Endothelial cell of umbilical vein (primary cell): ENCODE results near the gene DEFB116. TPM values are rescaled to one million over a fixed set of nuclear protein-coding genes. Genes with fewer than 3 reads are reported as not detected.

Experiments
- BruUV-seq: library from RNA; stranded (reverse); fragments of 400-500 nt; replicated peaks from 2 replicates; lab custom pipeline; 2021; lab: Mats Ljungman, UMichigan
- CTCF ChIA-PET: fragments of 300-600, 350-600 bp; sonication (Branson Sonifier 250); formaldehyde crosslinking; loops from one replicate; lab custom pipeline; 2021; ENCODE audit warnings: antibody characterized with exemption, inconsistent platforms; lab: Charles Lee
- POLR2A ChIA-PET: fragments of 300-600, 350-600 bp; sonication (Branson Sonifier 250); formaldehyde crosslinking; loops from one replicate; lab custom pipeline; 2021; ENCODE audit warnings: antibody characterized with exemption, inconsistent platforms; lab: Charles Lee
- DNase-seq: peaks from one replicate; pipeline ENCODE4 v3.0.0-alpha.2; 2011; ENCODE audit warnings: low read depth, low spot score
- FAIRE-seq: peaks from 2 replicates; lab custom pipeline; 2011; peaks lifted over from hg19 to GRCh38; lab: Jason Lieb, UNC
- H2AFZ ChIP-seq: 2 replicates; pipeline ENCODE4 v1.6.0; 2012; ENCODE audit warnings: low read depth, low read length, control low read depth, inconsistent platforms
- H3K27ac ChIP-seq: 2 replicates; pipeline ENCODE4 v1.5.1; 2011; ENCODE audit warnings: low read depth, mild to moderate bottlenecking, control low read depth, low read length, moderate library complexity; ENCODE audit not compliant: insufficient read depth
- H3K27me3 ChIP-seq, 2 experiments: 2 replicates each; pipeline versions ENCODE4 v1.6.0 to v1.6.1; 2011; ENCODE audit warnings: low read length in 2 of 2, mixed read lengths in 1 of 2; ENCODE audit not compliant: control insufficient read depth in 2 of 2, insufficient read depth in 2 of 2
- H3K36me3 ChIP-seq, 2 experiments: 2 replicates in 1 of 2; 3 replicates in 1 of 2; pipeline ENCODE4 v1.5.1; 2011; ENCODE audit warnings: low read length in 2 of 2, mild to moderate bottlenecking in 1 of 2, moderate library complexity in 1 of 2; ENCODE audit not compliant: control insufficient read depth in 2 of 2, insufficient read depth in 2 of 2; ENCODE audit errors: extremely low read depth in 1 of 2
- H3K4me1 ChIP-seq: 3 replicates; pipeline ENCODE4 v1.5.1; 2011; ENCODE audit warnings: mild to moderate bottlenecking, low read length; ENCODE audit not compliant: control insufficient read depth, insufficient read depth; ENCODE audit errors: extremely low read depth
- H3K4me2 ChIP-seq: 2 replicates; pipeline ENCODE4 v1.6.1; 2011; ENCODE audit warnings: low read length, control low read depth, mixed read lengths; ENCODE audit not compliant: insufficient read depth
- H3K4me3 ChIP-seq, 3 experiments: fragments of 200-600 bp in 1 of 3; sonication (generic), shearing (Covaris generic) in 1 of 3; replicated peaks in 1 of 3; 2 replicates each; pipeline ENCODE4 v1.5.1; 2011 to 2016; ENCODE audit warnings: control low read depth in 3 of 3, low read length in 3 of 3, mild to moderate bottlenecking in 2 of 3, inconsistent platforms in 1 of 3, low read depth in 1 of 3, moderate library complexity in 1 of 3; ENCODE audit not compliant: insufficient read depth in 1 of 3
- H3K79me2 ChIP-seq: 2 replicates; pipeline ENCODE4 v1.6.0; 2012; ENCODE audit warnings: low read length, inconsistent platforms; ENCODE audit not compliant: control insufficient read depth, insufficient read depth
- H3K9ac ChIP-seq: replicated peaks from 2 replicates; pipeline ENCODE3; 2011; ENCODE audit warnings: low read length, control low read depth; ENCODE audit not compliant: insufficient read depth; ENCODE audit errors: extremely low read depth
- H3K9me1 ChIP-seq: replicated peaks from 3 replicates; pipeline ENCODE4 v1.6.0; 2011; ENCODE audit warnings: mild to moderate bottlenecking, low read length; ENCODE audit not compliant: control insufficient read depth, insufficient read depth; ENCODE audit errors: extremely low read depth
- H3K9me3 ChIP-seq: replicated peaks from 2 replicates; pipeline ENCODE4 v1.5.1; 2012; ENCODE audit warnings: low read length, inconsistent platforms; ENCODE audit not compliant: control insufficient read depth, insufficient read depth
- H4K20me1 ChIP-seq: replicated peaks from 2 replicates; pipeline ENCODE3; 2011; ENCODE audit warnings: mild to moderate bottlenecking, low read length; ENCODE audit not compliant: control insufficient read depth, insufficient read depth; ENCODE audit errors: extremely low read depth
- CTCF ChIP-seq, 2 donors: IDR thresholded peaks; 1 replicate in 1 of 2; 2 replicates in 1 of 2; pipeline ENCODE4 v1.5.1; 2011; ENCODE audit warnings: low read length in 2 of 2, mild to moderate bottlenecking in 2 of 2, moderate library complexity in 2 of 2, control low read depth in 1 of 2, inconsistent platforms in 1 of 2, low read depth in 1 of 2; ENCODE audit not compliant: insufficient read depth in 1 of 2; ENCODE audit errors: extremely low read depth in 1 of 2
- EZH2 ChIP-seq: IDR thresholded peaks from 2 replicates; pipeline ENCODE4 v1.6.1; 2012; ENCODE audit warnings: borderline replicate concordance, low read depth, mild to moderate bottlenecking, moderate library complexity, low read length, inconsistent platforms; ENCODE audit not compliant: severe bottlenecking
- FOS ChIP-seq: IDR thresholded peaks from 2 replicates; pipeline ENCODE4 v1.6.1; 2011; ENCODE audit warnings: mild to moderate bottlenecking, low read length, moderate library complexity, borderline replicate concordance; ENCODE audit not compliant: insufficient read depth
- POLR2A ChIP-seq: IDR thresholded peaks from 2 replicates; pipeline ENCODE4 v1.6.1; 2012; ENCODE audit warnings: low read depth, mild to moderate bottlenecking, control low read depth, low read length
- POLR2AphosphoS5 ChIP-seq: IDR thresholded peaks from 2 replicates; pipeline ENCODE4 v1.6.1; 2012; ENCODE audit warnings: low read depth, mild to moderate bottlenecking, control low read depth, low read length, moderate library complexity; ENCODE audit not compliant: insufficient read depth
- dilution Hi-C: fragments of 300-500 bp; cut with MboI; formaldehyde crosslinking; loops from one replicate; pipeline ENCODE4 v1.15.0; 2019; ENCODE audit warnings: low sequenced_read_pairs; ENCODE audit not compliant: extremely low pct_ligation_motif_present
- intact Hi-C: fragments of 100-400 bp; cut with micrococcal nuclease; formaldehyde crosslinking; loops from one replicate; pipeline ENCODE4 v1.10.0; 2022
- polyA plus RNA-seq, 4 experiments: library from polyadenylated mRNA; depleted of rRNA in 3 of 4; stranded (reverse) in 3 of 4; unstranded in 1 of 4; fragments of >200 nt; gene quantifications; 2 replicates each; pipeline versions ENCODE4 v1.2.1 to v1.2.3, GENCODE V29; 2011 to 2012; ENCODE audit warnings: missing spikeins in 1 of 4
- total RNA-seq: library from RNA; stranded (reverse); gene quantifications from 2 replicates; pipeline ENCODE4 v1.2.3, GENCODE V29; 2021

DEFB116 gene
- total and polyA plus RNA-seq, 2 donors (not counting 3 experiments of a cell fraction or from before 2014, with no cell fraction given), result not detected

GRCh38 chr20:31341470-31341869 lies 33.1 kb upstream of the DEFB116 start:
- Histone ChIP-seq H2AFZ (no peak overlapping the region), H3K27ac (no peak overlapping the region), H3K9ac (no peak overlapping the region), H3K9me3 (no peaks in the 10 kb centered on the region), H3K36me3 (no peaks in the 10 kb centered on the region), H3K4me2 (no peak overlapping the region), H3K9me1 (no peaks in the 10 kb centered on the region), H3K27me3 (no peaks in the 10 kb centered on the region), H3K79me2 (no peaks in the 10 kb centered on the region), H3K4me3 (no peak overlapping the region), H3K4me1 (no peaks in the 10 kb centered on the region), H4K20me1 (no peaks in the 10 kb centered on the region)
- TF ChIP-seq POLR2AphosphoS5 (no peak), POLR2A (no peak), FOS (no peak), EZH2 (no peak)
- CTCF ChIA-PET, result no interaction called here
- POLR2A ChIA-PET, result no interaction called here
- intact Hi-C loops, result no loop called here
- no TSS peak for BruUV-seq
- DNase-seq (no peak), FAIRE-seq (no peak)
- dilution Hi-C loops, result no loop called here

GRCh38 chr20:31330893-31331292 lies 22.5 kb upstream of the DEFB116 start:
- intact Hi-C loops, result no loop called here
- Histone ChIP-seq H3K9ac (no peak overlapping the region), H2AFZ (no peak overlapping the region), H3K4me1 (no peaks in the 10 kb centered on the region), H3K4me3 (no peak overlapping the region), H3K9me1 (no peaks in the 10 kb centered on the region), H3K79me2 (no peaks in the 10 kb centered on the region), H3K36me3 (no peaks in the 10 kb centered on the region), H4K20me1 (no peaks in the 10 kb centered on the region), H3K27ac (no peak overlapping the region), H3K4me2 (no peak overlapping the region), H3K27me3 (no peaks in the 10 kb centered on the region), H3K9me3 (no peaks in the 10 kb centered on the region)
- dilution Hi-C loops, result no loop called here
- no peak for TF ChIP-seq CTCF (IDR thresholded peaks at IDR 0.05; ENCODE audit: extremely low read depth in 1 of 2, insufficient read depth in 1 of 2, low read depth in 1 of 2, low read length in 2 of 2)
- POLR2A ChIA-PET, result no interaction called here
- DNase-seq (no peak), FAIRE-seq (no peak)
- BruUV-seq, result no TSS peak
- CTCF ChIA-PET, result no interaction called here
